ENCODE results near the gene BRINP1.

The BRINP1 gene

GRCh38 chr9:119409552-119409951, 40.3 kb upstream of the BRINP1 start:
- no peak overlapping the region for H3K27ac ChIP-seq (ENCODE audit: poor library complexity, severe bottlenecking)

DNA sequence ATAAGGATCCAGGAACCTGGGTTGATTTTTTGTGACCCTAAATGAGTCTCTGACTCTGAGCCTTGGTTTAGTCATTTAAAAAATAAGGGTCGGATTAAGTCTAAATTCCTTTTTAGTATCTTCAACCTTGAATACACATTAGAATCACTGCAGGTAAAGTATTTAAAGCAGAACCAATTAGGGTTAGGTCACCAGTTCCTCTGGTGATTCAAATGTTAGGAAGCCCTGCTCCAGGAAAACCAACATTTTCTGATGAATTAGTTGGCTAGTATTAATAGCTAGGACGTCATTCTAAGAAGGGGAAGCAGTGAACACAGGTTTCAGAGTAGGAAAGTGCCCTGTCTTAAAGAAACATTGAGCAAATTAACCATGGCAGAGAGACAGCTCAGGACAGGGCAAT, 31.4 kb upstream of the BRINP1 start:
- no peaks in the 10 kb centered on the region for H3K36me3 ChIP-seq (ENCODE audit: low read depth)
- ATAC-seq (ENCODE audit: low read depth) = peak; percentile 68
- H3K4me3 ChIP-seq (ENCODE audit: severe bottlenecking) = no peak overlapping the region
- H3K9me3 ChIP-seq (ENCODE audit: severe bottlenecking) = no peaks in the 10 kb centered on the region
- no peak overlapping the region for H3K27ac ChIP-seq (ENCODE audit: poor library complexity, severe bottlenecking)
- no peak for TF ChIP-seq CTCF (IDR thresholded peaks at IDR 0.05; ENCODE audit: poor library complexity, severe bottlenecking)
- no peaks in the 10 kb centered on the region for H3K4me1 ChIP-seq (ENCODE audit: insufficient read depth, poor library complexity, severe bottlenecking)
- no peaks in the 10 kb centered on the region for H3K27me3 ChIP-seq (ENCODE audit: insufficient read depth, poor library complexity, severe bottlenecking)
- no peak for DNase-seq (ENCODE audit: low spot score)

More at GRCh38 chr9:119409552-119409951, 40.3 kb upstream of the BRINP1 start:
- Histone ChIP-seq H3K9me3 (ENCODE audit: severe bottlenecking) (no peaks in the 10 kb centered on the region), H3K4me1 (ENCODE audit: insufficient read depth, poor library complexity, severe bottlenecking) (no peaks in the 10 kb centered on the region), H3K4me3 (ENCODE audit: severe bottlenecking) (no peak overlapping the region), H3K36me3 (ENCODE audit: low read depth) (no peaks in the 10 kb centered on the region), H3K27me3 (ENCODE audit: insufficient read depth, poor library complexity, severe bottlenecking) (no peaks in the 10 kb centered on the region)
- DNase-seq (ENCODE audit: low spot score) (no peak), ATAC-seq (ENCODE audit: low read depth) (no peak)
- no peak for TF ChIP-seq CTCF (IDR thresholded peaks at IDR 0.05; ENCODE audit: poor library complexity, severe bottlenecking)

DNA sequence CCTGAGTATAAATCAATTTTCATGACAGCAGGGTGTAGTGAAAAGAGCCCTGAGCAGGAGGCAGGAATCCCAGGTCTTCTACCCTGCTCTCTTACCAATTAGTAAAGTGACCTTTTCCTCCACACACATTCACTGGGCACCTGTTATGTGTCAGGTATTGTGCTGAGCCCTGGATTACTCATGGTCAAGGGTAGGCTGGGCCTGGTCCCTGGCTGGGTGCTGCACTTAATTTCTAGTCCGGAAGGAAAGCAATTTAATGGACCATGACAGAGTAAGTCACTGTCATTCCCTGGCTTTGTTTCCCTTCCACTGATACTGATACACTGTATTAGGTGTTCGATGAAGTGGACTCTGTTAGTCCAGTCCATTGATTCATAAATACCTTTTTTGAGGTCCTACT, 29.1 kb upstream of the BRINP1 start:
- no peaks in the 10 kb centered on the region for H3K9me3 ChIP-seq (ENCODE audit: severe bottlenecking)
- no peaks in the 10 kb centered on the region for H3K4me1 ChIP-seq (ENCODE audit: insufficient read depth, poor library complexity, severe bottlenecking)
- H3K36me3 ChIP-seq (ENCODE audit: low read depth) = no peaks in the 10 kb centered on the region
- no peak for TF ChIP-seq CTCF (IDR thresholded peaks at IDR 0.05; ENCODE audit: poor library complexity, severe bottlenecking)
- no peak for ATAC-seq (ENCODE audit: low read depth)
- no peaks in the 10 kb centered on the region for H3K27me3 ChIP-seq (ENCODE audit: insufficient read depth, poor library complexity, severe bottlenecking)
- DNase-seq (ENCODE audit: low spot score) = no peak
- no peak overlapping the region for H3K4me3 ChIP-seq (ENCODE audit: severe bottlenecking)
- no peak overlapping the region for H3K27ac ChIP-seq (ENCODE audit: poor library complexity, severe bottlenecking)

GRCh38 chr9:119391878-119392277, 22.6 kb upstream of the BRINP1 start:
- H3K27ac ChIP-seq (ENCODE audit: poor library complexity, severe bottlenecking) = no peak overlapping the region
- DNase-seq (ENCODE audit: low spot score) = no peak
- H3K9me3 ChIP-seq (ENCODE audit: severe bottlenecking) = no peaks in the 10 kb centered on the region
- no peak overlapping the region for H3K4me3 ChIP-seq (ENCODE audit: severe bottlenecking)
- no peak for TF ChIP-seq CTCF (IDR thresholded peaks at IDR 0.05; ENCODE audit: poor library complexity, severe bottlenecking)
- ATAC-seq (ENCODE audit: low read depth) = no peak
- no peaks in the 10 kb centered on the region for H3K36me3 ChIP-seq (ENCODE audit: low read depth)
- no peaks in the 10 kb centered on the region for H3K27me3 ChIP-seq (ENCODE audit: insufficient read depth, poor library complexity, severe bottlenecking)
- no peaks in the 10 kb centered on the region for H3K4me1 ChIP-seq (ENCODE audit: insufficient read depth, poor library complexity, severe bottlenecking)

GRCh38 chr9:119375892-119376291, 6.7 kb upstream of the BRINP1 start:
- DNase-seq (ENCODE audit: low spot score) (no peak), ATAC-seq (ENCODE audit: low read depth) (no peak)
- TF ChIP-seq CTCF (IDR thresholded peaks at IDR 0.05; ENCODE audit: poor library complexity, severe bottlenecking) = peak; percentile 53
- no peaks in the 10 kb centered on the region for H3K4me1 ChIP-seq (ENCODE audit: insufficient read depth, poor library complexity, severe bottlenecking)
- H3K27me3 ChIP-seq (ENCODE audit: insufficient read depth, poor library complexity, severe bottlenecking) = no peaks in the 10 kb centered on the region
- H3K4me3 ChIP-seq (ENCODE audit: severe bottlenecking) = no peak overlapping the region
- no peak overlapping the region for H3K27ac ChIP-seq (ENCODE audit: poor library complexity, severe bottlenecking)
- no peaks in the 10 kb centered on the region for H3K9me3 ChIP-seq (ENCODE audit: severe bottlenecking)
- no peaks in the 10 kb centered on the region for H3K36me3 ChIP-seq (ENCODE audit: low read depth)

Data from RWPE2 (cell line).